ENCODE results near the gene WASL.

WASL gene

GRCh38 chr7:123695944-123696677 lies 52.7 kb downstream of the WASL start:
- no peak for DNase-seq (ENCODE audit: low read depth in 3 of 3, low spot score in 1 of 3)

- DNase-seq (ENCODE audit: low read depth in 3 of 3, low spot score in 1 of 3) = no peak
These were observed 56.3 kb downstream of the WASL start for GRCh38 chr7:123692471-123692877.

- no peak for DNase-seq (ENCODE audit: low read depth in 3 of 3, low spot score in 1 of 3)
These were observed 58.3 kb downstream of the WASL start for GRCh38 chr7:123690550-123690949.

GRCh38 chr7:123689250-123689649 lies 59.6 kb downstream of the WASL start:
- no peak for DNase-seq (ENCODE audit: low read depth in 3 of 3, low spot score in 1 of 3)

DNA sequence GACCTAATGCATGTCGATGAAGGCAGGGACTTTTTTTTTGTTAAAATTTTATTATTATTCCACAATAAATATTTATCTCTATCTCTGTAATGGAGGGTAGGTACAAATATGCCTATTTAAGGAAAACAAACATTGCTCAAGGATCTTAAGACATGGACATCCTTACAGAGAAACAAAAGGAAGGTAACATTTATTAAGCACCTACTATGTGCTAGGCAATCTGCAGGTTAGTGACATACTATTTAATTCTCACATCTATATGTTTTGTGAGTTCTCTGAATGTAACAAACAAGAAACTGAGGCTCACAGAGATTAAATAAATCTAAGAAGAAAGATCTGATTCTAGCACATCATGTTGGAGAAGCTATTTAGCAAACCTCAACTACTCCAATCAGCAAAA lies 61.1 kb downstream of the WASL start:
- DNase-seq (ENCODE audit: low read depth in 3 of 3, low spot score in 1 of 3) = no peak

- DNase-seq (ENCODE audit: low read depth in 3 of 3, low spot score in 1 of 3) = no peak
These were observed 61.6 kb downstream of the WASL start for GRCh38 chr7:123687161-123687560.

GRCh38 chr7:123682690-123683089 lies 66.1 kb downstream of the WASL start:
- DNase-seq (ENCODE audit: low read depth in 3 of 3, low spot score in 1 of 3) = no peak

DNA sequence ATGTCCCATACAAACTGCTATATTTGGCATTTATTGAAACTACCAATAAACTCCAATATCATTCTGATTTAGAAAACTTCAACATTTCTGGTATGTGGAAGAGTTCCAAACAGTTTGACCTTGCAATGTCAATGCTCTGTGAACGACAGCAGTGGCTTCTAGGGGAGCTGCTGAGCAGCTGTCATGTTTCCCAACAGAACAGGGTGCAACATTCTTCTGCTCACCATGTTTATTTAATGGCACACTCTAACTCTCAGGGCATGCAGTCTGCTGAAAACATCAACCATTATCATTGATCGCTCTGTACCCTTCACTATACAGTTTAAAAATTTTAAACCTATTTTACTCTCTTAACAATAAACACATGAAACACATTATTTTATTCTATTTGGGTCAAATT lies 67.2 kb downstream of the WASL start:
- DNase-seq (ENCODE audit: low read depth in 3 of 3, low spot score in 1 of 3) = no peak

DNA sequence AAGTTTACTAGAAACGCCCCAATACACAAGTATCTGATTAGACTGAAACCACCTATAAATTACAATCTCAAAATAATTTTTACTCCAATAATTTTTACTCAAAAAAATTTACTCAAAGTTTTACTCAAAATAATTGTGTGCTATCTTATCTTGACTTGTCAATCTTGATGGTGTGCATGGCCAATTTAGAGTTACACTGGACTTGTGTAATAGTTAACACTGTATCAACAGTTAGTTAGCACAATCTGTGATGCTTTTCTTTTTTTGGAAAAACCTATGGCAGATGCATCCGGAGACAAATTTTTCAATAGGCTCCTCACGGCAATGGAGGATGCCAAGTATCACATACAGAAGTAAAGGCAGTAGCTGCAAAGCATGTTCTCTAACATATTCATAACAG lies 68.2 kb downstream of the WASL start:
- no peak for DNase-seq (ENCODE audit: low read depth in 3 of 3, low spot score in 1 of 3)

DNA sequence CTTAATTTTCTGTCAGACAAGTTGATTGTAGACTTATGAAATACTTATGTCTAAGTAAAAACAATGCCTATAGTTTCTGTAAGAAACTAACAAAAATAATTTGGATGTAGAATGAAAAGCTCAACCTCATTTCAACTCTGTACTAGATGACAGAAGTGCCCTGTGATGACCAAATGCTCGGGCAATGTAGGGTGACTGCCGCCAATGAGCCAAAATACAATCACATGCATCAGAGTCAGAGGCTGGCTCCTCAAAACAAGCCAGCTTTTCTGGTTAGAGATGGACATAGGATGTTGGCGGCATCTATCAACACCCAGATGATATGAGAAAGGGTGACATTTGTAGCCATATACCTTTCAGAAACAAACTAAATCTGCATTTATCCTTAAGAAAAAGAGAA lies 69.2 kb downstream of the WASL start:
- DNase-seq (ENCODE audit: low read depth in 3 of 3, low spot score in 1 of 3) = no peak

- no peak for DNase-seq (ENCODE audit: low read depth in 3 of 3, low spot score in 1 of 3)
These were observed 71.6 kb downstream of the WASL start for GRCh38 chr7:123677061-123677715.

DNA sequence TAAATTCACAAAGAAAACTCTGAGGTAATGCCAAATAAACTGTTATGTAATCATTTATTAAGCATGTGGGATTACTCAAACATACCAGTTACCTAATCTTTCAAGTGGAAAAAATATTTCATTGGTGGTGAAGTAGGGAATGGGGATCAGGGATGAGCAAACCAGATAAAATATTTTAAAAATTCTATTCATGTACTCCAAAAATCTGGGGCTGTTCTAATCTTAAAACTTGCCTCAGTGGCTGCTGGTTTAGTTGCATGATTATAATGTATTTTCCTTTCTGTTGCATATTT lies 73.7 kb downstream of the WASL start:
- DNase-seq (ENCODE audit: low read depth in 3 of 3, low spot score in 1 of 3) = no peak

DNA sequence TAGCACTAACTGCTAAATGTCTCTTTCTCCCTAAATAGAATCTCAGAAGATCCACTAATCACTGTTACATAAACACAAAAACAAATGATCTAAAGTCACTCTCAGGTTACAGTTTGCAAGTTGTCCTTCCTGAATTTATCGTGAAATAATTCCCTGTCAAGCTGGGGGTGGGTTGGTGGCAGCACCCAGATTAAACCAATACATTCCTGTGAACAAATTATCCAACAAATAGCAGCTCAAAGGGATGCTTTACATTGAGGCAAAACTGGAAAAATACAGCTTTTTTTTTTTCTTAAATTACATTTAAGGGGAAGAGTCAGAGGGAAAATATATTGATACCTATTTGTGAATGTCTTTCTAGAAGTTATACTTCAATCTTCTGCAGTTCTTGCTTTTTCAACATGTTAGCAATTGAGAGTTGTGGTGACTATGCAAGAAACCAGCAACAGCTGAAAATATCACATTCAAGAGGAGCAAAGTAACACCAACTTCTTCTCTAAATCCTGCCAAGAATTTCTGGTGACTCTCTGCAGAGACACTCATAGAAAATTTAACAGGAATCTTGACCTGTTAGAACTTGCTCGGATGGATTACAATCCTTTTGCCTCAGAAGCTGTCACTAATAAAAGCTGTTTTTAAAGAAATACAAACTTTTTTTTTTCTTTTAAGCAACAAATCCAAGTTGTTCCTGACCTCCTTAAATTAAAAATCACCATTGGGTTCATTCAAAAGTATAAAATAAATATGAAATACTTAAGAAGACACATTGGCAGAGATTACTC lies 74.2 kb downstream of the WASL start:
- no peak for DNase-seq (ENCODE audit: low read depth in 3 of 3, low spot score in 1 of 3)

GRCh38 chr7:123673752-123674398 lies 74.9 kb downstream of the WASL start:
- no peak for DNase-seq (ENCODE audit: low read depth in 3 of 3, low spot score in 1 of 3)

DNA sequence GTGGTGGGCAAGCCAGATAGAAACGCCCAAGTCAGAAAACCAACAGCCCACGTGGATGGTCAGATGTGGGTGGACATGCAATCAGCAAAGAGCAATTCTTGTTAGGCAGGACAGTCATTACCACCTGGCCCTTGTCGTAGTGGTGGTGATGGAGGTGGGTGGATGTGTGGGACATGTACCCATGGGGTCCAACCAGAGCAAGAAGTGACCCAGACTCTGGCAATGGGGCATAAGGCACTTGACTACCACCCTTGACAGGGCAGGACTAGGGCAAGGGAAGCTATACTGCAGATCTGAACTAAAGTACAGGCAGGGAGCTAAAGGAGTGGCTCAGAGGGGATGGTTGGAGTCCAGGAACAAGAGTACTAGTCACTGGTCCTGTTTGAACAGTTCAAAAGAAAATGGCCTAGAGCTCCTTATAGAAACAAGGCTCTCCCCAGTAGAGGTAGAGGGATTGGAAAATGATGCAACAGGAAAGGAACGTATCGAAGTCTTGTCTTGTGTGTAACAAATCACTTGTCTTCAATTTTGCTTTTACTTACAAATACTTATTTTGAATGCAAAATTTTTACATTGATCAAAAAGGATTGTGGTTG lies 75.6 kb downstream of the WASL start:
- DNase-seq (ENCODE audit: low read depth in 3 of 3, low spot score in 1 of 3) = no peak

GRCh38 chr7:123669485-123669884 lies 79.3 kb downstream of the WASL start:
- no peak for DNase-seq (ENCODE audit: low read depth in 3 of 3, low spot score in 1 of 3)

GRCh38 chr7:123666492-123666891 lies 82.3 kb downstream of the WASL start:
- DNase-seq (ENCODE audit: low read depth in 3 of 3, low spot score in 1 of 3) = no peak

GRCh38 chr7:123665896-123666295 lies 82.9 kb downstream of the WASL start:
- DNase-seq (ENCODE audit: low read depth in 3 of 3, low spot score in 1 of 3) = no peak

DNA sequence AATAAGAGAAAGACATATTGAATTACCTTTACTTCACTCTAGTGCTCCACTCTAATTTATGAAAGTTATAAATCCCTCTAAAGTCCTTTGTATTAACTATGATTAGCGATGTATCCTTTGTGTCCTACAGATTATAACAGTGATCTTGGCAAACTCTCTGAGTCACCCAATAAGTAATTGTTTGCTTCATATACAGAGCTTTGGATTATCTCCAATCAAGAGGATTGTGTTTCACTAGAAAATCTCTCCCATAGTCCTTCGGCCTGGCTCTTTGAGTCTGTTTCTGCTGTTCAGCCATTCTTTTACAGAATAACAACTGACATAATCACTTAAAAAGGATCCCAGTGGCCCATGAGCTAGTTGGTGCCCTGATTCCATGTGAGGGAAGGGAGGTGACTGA lies 83.6 kb downstream of the WASL start:
- DNase-seq (ENCODE audit: low read depth in 3 of 3, low spot score in 1 of 3) = no peak

- no peak for DNase-seq (ENCODE audit: low read depth in 3 of 3, low spot score in 1 of 3)
These were observed 85.6 kb downstream of the WASL start for GRCh38 chr7:123663200-123663599.

- no peak for DNase-seq (ENCODE audit: low read depth in 3 of 3, low spot score in 1 of 3)
These were observed 86.0 kb downstream of the WASL start for GRCh38 chr7:123662755-123663154.

GRCh38 chr7:123662293-123662692 lies 86.5 kb downstream of the WASL start:
- no peak for DNase-seq (ENCODE audit: low read depth in 3 of 3, low spot score in 1 of 3)

All from stimulated activated CD4-positive, alpha-beta T cell treated with anti-CD3 and anti-CD28 coated beads, TNF-alpha, amount 100 ng/mL, for 1 hour (primary cell).